H9 (cell line): ENCODE results near the gene E2F4. TPM values are rescaled to one million over a fixed set of nuclear protein-coding genes. Genes with fewer than 3 reads are reported as not detected.

Experiments used
- DNase-seq: peaks from one replicate; pipeline ENCODE4 v3.0.0-alpha.2; 2017
- H2AFZ ChIP-seq: one replicate; pipeline ENCODE4 v1.6.1; 2013; ENCODE audit warnings: mild to moderate bottlenecking, low read length, control low read depth, moderate library complexity
- H2AK5ac ChIP-seq: 2 replicates; pipeline ENCODE4 v1.6.1; 2013; ENCODE audit warnings: low read length, control low read depth, mixed read lengths; ENCODE audit not compliant: insufficient read length
- H2BK120ac ChIP-seq: one replicate; pipeline ENCODE4 v1.6.1; 2013; ENCODE audit warnings: low read depth, mild to moderate bottlenecking, low read length, control low read depth, inconsistent platforms; ENCODE audit not compliant: poor library complexity, severe bottlenecking
- H2BK12ac ChIP-seq: 2 replicates; pipeline ENCODE4 v1.6.1; 2013; ENCODE audit warnings: low read length, control low read depth, mixed read lengths, low read depth; ENCODE audit not compliant: insufficient read length
- H2BK15ac ChIP-seq: 2 replicates; pipeline ENCODE4 v1.6.1; 2013; ENCODE audit warnings: low read depth, low read length, control low read depth
- H2BK20ac ChIP-seq: one replicate; pipeline ENCODE4 v1.6.1; 2013; ENCODE audit warnings: low read depth, mild to moderate bottlenecking, low read length, control low read depth, inconsistent platforms; ENCODE audit not compliant: poor library complexity, severe bottlenecking
- H2BK5ac ChIP-seq: 2 replicates; pipeline ENCODE4 v1.6.1; 2013; ENCODE audit warnings: low read length, control low read depth, mixed read lengths; ENCODE audit not compliant: insufficient read length
- H3K14ac ChIP-seq: 2 replicates; pipeline ENCODE4 v1.6.1; 2013; ENCODE audit warnings: low read length, control low read depth; ENCODE audit not compliant: insufficient read depth
- H3K18ac ChIP-seq: 2 replicates; pipeline ENCODE4 v1.6.1; 2013; ENCODE audit warnings: low read depth, mild to moderate bottlenecking, mixed read lengths, low read length, control low read depth; ENCODE audit not compliant: insufficient read length
- H3K23ac ChIP-seq: 2 replicates; pipeline ENCODE4 v1.6.1; 2013; ENCODE audit warnings: low read length, control low read depth, mixed read lengths, low read depth; ENCODE audit not compliant: insufficient read length
- H3K23me2 ChIP-seq: 2 replicates; pipeline ENCODE4 v1.6.1; 2013; ENCODE audit warnings: low read depth, mild to moderate bottlenecking, mixed read lengths, low read length, control low read depth; ENCODE audit not compliant: insufficient read length, poor library complexity, severe bottlenecking
- H3K27ac ChIP-seq: 2 replicates; pipeline ENCODE4 v1.5.1; 2013; ENCODE audit warnings: low read length, control low read depth, mixed read lengths, low read depth; ENCODE audit not compliant: insufficient read length
- H3K27me3 ChIP-seq: 2 replicates; pipeline ENCODE4 v1.6.1; 2013; ENCODE audit warnings: low read length, control low read depth, inconsistent platforms; ENCODE audit not compliant: insufficient read depth
- H3K4ac ChIP-seq: 2 replicates; pipeline ENCODE4 v1.6.1; 2013; ENCODE audit warnings: low read depth, mild to moderate bottlenecking, control low read depth, inconsistent platforms, low read length, moderate library complexity
- H3K4me1 ChIP-seq: 2 replicates; pipeline ENCODE4 v1.6.1; 2013; ENCODE audit warnings: low read length, control low read depth, inconsistent platforms; ENCODE audit not compliant: insufficient read depth
- H3K4me2 ChIP-seq: 2 replicates; pipeline ENCODE4 v1.6.1; 2013; ENCODE audit warnings: low read length, control low read depth, mixed read lengths; ENCODE audit not compliant: insufficient read length, insufficient read depth
- H3K56ac ChIP-seq: 2 replicates; pipeline ENCODE4 v1.6.1; 2013; ENCODE audit warnings: low read depth, mild to moderate bottlenecking, mixed read lengths, low read length, control low read depth; ENCODE audit not compliant: insufficient read length
- H3K79me1 ChIP-seq: 2 replicates; pipeline ENCODE4 v1.6.1; 2013; ENCODE audit warnings: low read depth, mild to moderate bottlenecking, moderate library complexity, low read length, control low read depth, inconsistent platforms; ENCODE audit not compliant: insufficient read depth, poor library complexity, severe bottlenecking
- H3K79me2 ChIP-seq: 2 replicates; pipeline ENCODE4 v1.6.1; 2013; ENCODE audit warnings: low read length, control low read depth, inconsistent platforms; ENCODE audit not compliant: insufficient read depth
- H3K9ac ChIP-seq: 2 replicates; pipeline ENCODE4 v1.6.1; 2013; ENCODE audit warnings: low read length, control low read depth, mixed read lengths; ENCODE audit not compliant: insufficient read length; ENCODE audit errors: extremely low read depth
- H3K9me3 ChIP-seq: one replicate; pipeline ENCODE4 v1.6.1; 2013; ENCODE audit warnings: low read depth, low read length, inconsistent platforms; ENCODE audit not compliant: control insufficient read depth
- H3T11ph ChIP-seq: one replicate; pipeline ENCODE4 v1.6.1; 2013; ENCODE audit warnings: mild to moderate bottlenecking, low read length, control low read depth, inconsistent platforms
- H4K20me1 ChIP-seq: one replicate; pipeline ENCODE4 v1.6.1; 2013; ENCODE audit not compliant: control insufficient read depth, insufficient read length, insufficient read depth
- H4K5ac ChIP-seq: 2 replicates; pipeline ENCODE4 v1.6.1; 2013; ENCODE audit warnings: low read depth, mild to moderate bottlenecking, mixed read lengths, low read length, control low read depth; ENCODE audit not compliant: insufficient read length
- H4K8ac ChIP-seq: replicated peaks from 2 replicates; pipeline ENCODE4 v1.6.1; 2013; ENCODE audit warnings: low read length, control low read depth, mixed read lengths, low read depth; ENCODE audit not compliant: insufficient read length
- H4K91ac ChIP-seq: 2 replicates; pipeline ENCODE4 v1.6.1; 2013; ENCODE audit warnings: low read depth, mild to moderate bottlenecking, moderate library complexity, mixed read lengths, low read length, control low read depth; ENCODE audit not compliant: insufficient read length
- H3K27ac Mint-ChIP-seq, 3 experiments: 2 replicates in 2 of 3; 3 replicates in 1 of 3; pipeline ENCODE4 v1.8.0; 2020 to 2021; ENCODE audit warnings: mixed read lengths in 3 of 3, mild to moderate bottlenecking in 1 of 3, moderate library complexity in 1 of 3
- H3K27me3 Mint-ChIP-seq: 2 replicates; pipeline ENCODE4 v1.8.0; 2021; ENCODE audit warnings: low read depth, mild to moderate bottlenecking, moderate library complexity, mixed read lengths
- H3K36me3 Mint-ChIP-seq, 3 experiments: 2 replicates in 2 of 3; 3 replicates in 1 of 3; pipeline ENCODE4 v1.8.0; 2020 to 2021; ENCODE audit warnings: low read depth in 3 of 3, mixed read lengths in 3 of 3; ENCODE audit not compliant: insufficient read depth in 1 of 3
- H3K4me1 Mint-ChIP-seq, 2 experiments: 2 replicates each; pipeline ENCODE4 v1.8.0; 2020; ENCODE audit warnings: mixed read lengths in 2 of 2
- H3K4me3 Mint-ChIP-seq, 2 experiments: 2 replicates in 1 of 2; 3 replicates in 1 of 2; pipeline ENCODE4 v1.8.0; 2020 to 2021; ENCODE audit warnings: mild to moderate bottlenecking in 2 of 2, mixed read lengths in 2 of 2, moderate library complexity in 1 of 2
- H3K9me3 Mint-ChIP-seq, 2 experiments: 2 replicates in 1 of 2; 3 replicates in 1 of 2; pipeline ENCODE4 v1.8.0; 2020; ENCODE audit warnings: mild to moderate bottlenecking in 2 of 2, mixed read lengths in 2 of 2, moderate library complexity in 1 of 2
- WGBS: extraction: QIAGEN DNeasy Blood & Tissue Kit; methylation state at CpG from one replicate; pipeline ENCODE4 v1.1.7; 2013; ENCODE audit warnings: missing lambda C conversion rate, low lambda C conversion rate, mixed read lengths; ENCODE audit not compliant: insufficient read length; ENCODE audit errors: extremely low coverage; 5-methylcytosine and 5-hydroxymethylcytosine counted together
- total RNA-seq: library from RNA; stranded (reverse); gene quantifications from 2 replicates; pipeline ENCODE4 v1.2.1, GENCODE V29; 2021
- TF ChIP-seq, protein P1 (sequence below): fragments of 200-600 bp; sonication (generic); conservative IDR thresholded peaks from 3 replicates; pipeline ENCODE4 v1.8.0; 2021; ENCODE audit warnings: antibody characterized with exemption, mild to moderate bottlenecking

E2F4 gene
- total RNA-seq, 1 experiment from 2014 or later = 116 TPM

DNA sequence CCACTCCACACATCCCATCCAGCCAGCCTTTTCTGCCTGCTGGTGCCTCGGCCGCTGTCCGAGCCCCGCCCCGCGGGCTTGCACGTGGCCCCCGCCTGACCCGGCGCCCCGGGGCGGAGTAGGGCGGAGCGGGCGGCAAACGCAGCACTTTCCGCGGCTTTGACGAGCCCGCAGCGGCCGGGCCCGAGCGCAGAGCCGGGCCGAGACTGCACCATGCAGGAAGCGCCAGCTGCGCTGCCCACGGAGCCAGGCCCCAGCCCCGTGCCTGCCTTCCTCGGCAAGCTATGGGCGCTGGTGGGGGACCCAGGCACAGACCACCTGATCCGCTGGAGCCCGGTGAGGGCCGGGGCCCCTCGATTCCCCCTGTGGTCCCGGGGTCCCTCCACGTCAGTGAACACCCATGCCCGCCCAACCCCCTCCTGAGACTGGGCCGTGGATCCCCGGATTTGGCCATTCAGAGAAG lies 27.3 kb upstream of the E2F4 start, which contains the start of gene HSF4:
Gene HSF4, plus strand, starts transcription at position 147 of the 463 bp plus-strand sequence. Its CDS starts 67 bp downstream, at position 214.
- Histone ChIP-seq H3K27me3 (peaks cover 93% of the 10 kb centered on the region), H3K79me2 (no peaks in the 10 kb centered on the region), H3K23ac (no peak within 1 kb of the TSS), H4K91ac (no peak within 1 kb of the TSS), H3K79me1 (no peaks in the 10 kb centered on the region), H2AFZ (no peak within 1 kb of the TSS), H4K8ac (no peak within 1 kb of the TSS), H3K18ac (no peak within 1 kb of the TSS), H4K20me1 (no peaks in the 10 kb centered on the region), H2AK5ac (no peak within 1 kb of the TSS), H3K4me1 (no peaks in the 10 kb centered on the region), H3K23me2 (peaks cover 13% of the 10 kb centered on the region), H3T11ph (no peak within 1 kb of the TSS), H2BK5ac (no peak within 1 kb of the TSS), H2BK15ac (no peak within 1 kb of the TSS), H3K4me2 (peak within 1 kb of the TSS; percentile 20), H3K9ac (no peak within 1 kb of the TSS), H2BK12ac (no peak within 1 kb of the TSS), H3K56ac (no peak within 1 kb of the TSS), H3K4ac (no peak within 1 kb of the TSS), H2BK120ac (no peak within 1 kb of the TSS), H3K27ac (no peak within 1 kb of the TSS), H4K5ac (no peak within 1 kb of the TSS), H2BK20ac (no peak within 1 kb of the TSS), H3K14ac (no peak within 1 kb of the TSS), H3K9me3 (no peaks in the 10 kb centered on the region)
- no peak for DNase-seq
- no CpG with 5 or more reads among the region's 41 CpGs for WGBS
- Mint-ChIP-seq H3K36me3 (no peaks in the 10 kb centered on the region; a peak in 1 of 7 replicates), H3K27ac (no peak within 1 kb of the TSS), H3K27me3 (peaks cover 99% of the 10 kb centered on the region), H3K9me3 (peaks cover 3 to 6% of the 10 kb centered on the region in 2 experiments; a peak in 3 of 5 replicates), H3K4me3 (peak within 1 kb of the TSS; percentile 30 to 74), H3K4me1 (peaks cover 15 to 50% of the 10 kb centered on the region in 2 experiments)
- TF ChIP-seq, protein P1, sequence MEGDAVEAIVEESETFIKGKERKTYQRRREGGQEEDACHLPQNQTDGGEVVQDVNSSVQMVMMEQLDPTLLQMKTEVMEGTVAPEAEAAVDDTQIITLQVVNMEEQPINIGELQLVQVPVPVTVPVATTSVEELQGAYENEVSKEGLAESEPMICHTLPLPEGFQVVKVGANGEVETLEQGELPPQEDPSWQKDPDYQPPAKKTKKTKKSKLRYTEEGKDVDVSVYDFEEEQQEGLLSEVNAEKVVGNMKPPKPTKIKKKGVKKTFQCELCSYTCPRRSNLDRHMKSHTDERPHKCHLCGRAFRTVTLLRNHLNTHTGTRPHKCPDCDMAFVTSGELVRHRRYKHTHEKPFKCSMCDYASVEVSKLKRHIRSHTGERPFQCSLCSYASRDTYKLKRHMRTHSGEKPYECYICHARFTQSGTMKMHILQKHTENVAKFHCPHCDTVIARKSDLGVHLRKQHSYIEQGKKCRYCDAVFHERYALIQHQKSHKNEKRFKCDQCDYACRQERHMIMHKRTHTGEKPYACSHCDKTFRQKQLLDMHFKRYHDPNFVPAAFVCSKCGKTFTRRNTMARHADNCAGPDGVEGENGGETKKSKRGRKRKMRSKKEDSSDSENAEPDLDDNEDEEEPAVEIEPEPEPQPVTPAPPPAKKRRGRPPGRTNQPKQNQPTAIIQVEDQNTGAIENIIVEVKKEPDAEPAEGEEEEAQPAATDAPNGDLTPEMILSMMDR = no peak
